GM19023 (cell line): ENCODE measurements around the gene ACTMAP.

ENCODE experiments used
- ATAC-seq: cut with Tn5 transposase; IDR thresholded peaks from one replicate; pipeline ENCODE4 v1.9.1; 2021; ENCODE audit warnings: mild to moderate bottlenecking, moderate library complexity; ENCODE audit not compliant: unreplicated experiment

Gene ACTMAP

DNA sequence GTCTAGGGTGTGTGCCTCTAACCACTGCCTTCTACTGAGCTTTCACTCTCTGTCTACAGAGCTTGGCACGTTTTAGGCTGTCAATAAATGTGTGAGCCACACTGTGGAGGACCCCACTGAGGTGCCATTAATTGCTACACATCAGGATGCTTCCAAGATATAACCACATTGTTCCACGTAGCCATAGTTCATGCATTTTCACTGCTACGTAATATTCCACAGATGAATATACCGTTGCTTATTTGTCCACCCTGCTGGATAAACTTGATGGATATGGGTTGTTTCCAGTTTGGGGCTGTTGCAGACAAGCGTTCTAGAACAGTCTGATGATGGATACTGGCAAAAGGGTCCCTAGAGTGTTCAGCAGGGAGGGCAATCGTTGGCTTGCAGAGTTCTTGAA lies 48.5 kb downstream of the ACTMAP start:
- ATAC-seq: no peak

- ATAC-seq: no peak
Measured at GRCh38 chr19:40700083-40700482, 50.2 kb downstream of the ACTMAP start.

- ATAC-seq: no peak
Measured at GRCh38 chr19:40697007-40697406, 53.3 kb downstream of the ACTMAP start.

DNA sequence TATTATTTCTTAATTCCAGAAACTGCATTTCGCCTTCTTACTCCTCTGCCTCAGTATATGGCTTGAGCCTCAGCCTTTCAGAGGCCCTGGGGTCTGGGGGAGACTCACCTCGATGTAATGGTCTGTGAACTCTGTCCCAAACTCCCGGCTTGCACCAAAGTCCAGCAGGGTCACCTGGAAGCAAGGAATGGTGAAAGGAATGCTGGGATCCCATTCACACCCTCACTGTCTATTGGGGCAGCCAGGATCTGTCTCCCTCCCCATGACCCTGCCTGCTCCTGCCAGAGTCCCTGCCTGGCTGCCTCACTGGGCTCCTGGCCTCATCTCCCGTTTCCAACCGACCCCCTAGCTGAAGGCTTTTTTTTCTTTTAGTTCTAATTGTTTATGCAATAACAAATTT lies 54.4 kb downstream of the ACTMAP start:
- ATAC-seq: no peak

DNA sequence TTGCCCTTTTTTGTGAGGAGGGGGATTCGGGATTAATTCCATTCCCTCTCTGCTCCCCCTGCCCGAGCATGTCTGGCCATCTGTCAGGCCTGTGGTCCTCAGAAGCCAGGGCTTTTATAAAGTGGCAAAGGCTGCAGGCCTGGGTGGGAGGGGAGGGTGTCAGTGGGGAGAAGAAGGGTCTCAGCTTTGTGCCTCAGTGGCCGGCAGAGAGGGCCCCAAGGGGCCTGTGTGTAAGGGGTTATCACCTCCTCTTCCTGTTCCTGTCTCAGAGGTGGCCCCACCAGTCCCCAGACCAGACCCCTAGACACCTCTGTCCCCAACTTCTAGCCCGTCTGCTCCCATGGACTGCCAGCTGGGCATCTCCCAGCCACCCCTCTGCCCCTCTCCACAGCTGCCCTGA lies 56.4 kb downstream of the ACTMAP start:
- no peak for ATAC-seq

GRCh38 chr19:40693150-40693788 lies 57.0 kb downstream of the ACTMAP start:
- ATAC-seq: no peak

DNA sequence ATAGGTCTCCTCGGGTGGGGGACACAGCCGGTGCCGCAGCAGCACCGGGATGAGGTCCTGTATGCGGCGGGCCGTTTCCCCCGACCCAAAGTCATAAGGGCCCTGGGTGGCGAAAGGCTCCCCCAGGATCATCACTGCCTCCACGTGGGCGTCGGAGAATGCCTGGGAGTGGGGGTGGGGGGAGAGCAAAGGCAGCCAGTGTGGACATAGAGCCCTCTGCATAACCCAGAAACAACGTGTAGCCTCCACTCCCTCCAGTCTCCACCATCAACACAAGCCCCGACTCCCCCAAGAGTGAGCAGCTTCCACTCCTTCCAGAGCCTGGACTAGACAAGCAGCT lies 58.1 kb downstream of the ACTMAP start:
- no peak for ATAC-seq

- no peak for ATAC-seq
Measured at GRCh38 chr19:40691421-40692211, 58.7 kb downstream of the ACTMAP start.
